HepG2 (cell line): ENCODE results near the gene RHOD. TPM values are rescaled to one million over a fixed set of nuclear protein-coding genes. Genes with fewer than 3 reads are reported as not detected.

Source experiments
- ARID2 ChIP-seq: sonication (generic); formaldehyde crosslinking; IDR thresholded peaks from 2 replicates; pipeline ENCODE4 v1.8.1; 2022; ENCODE audit warnings: mild to moderate bottlenecking, missing genetic modification reagents, borderline replicate concordance
- CEBPZ ChIP-seq: IDR thresholded peaks from 2 replicates; pipeline ENCODE4 v1.6.1; 2012; ENCODE audit warnings: low read length, improper control_type of control experiment
- DPF2 ChIP-seq: sonication (generic); formaldehyde crosslinking; IDR thresholded peaks from 2 replicates; pipeline ENCODE4 v1.4.0; 2020; ENCODE audit warnings: mild to moderate bottlenecking, low read depth, missing genetic modification reagents, borderline replicate concordance
- FOXK1 ChIP-seq: sonication (generic); formaldehyde crosslinking; IDR thresholded peaks from 2 replicates; pipeline ENCODE4 v1.4.0; 2020; ENCODE audit warnings: low read depth, missing genetic modification reagents, borderline replicate concordance
- FOXM1 ChIP-seq: sonication (generic); formaldehyde crosslinking; IDR thresholded peaks from 2 replicates; pipeline ENCODE4 v1.5.0; 2020; ENCODE audit warnings: missing genetic modification reagents
- KMT2B ChIP-seq: IDR thresholded peaks from 2 replicates; pipeline ENCODE4 v1.6.1; 2016; ENCODE audit warnings: missing genetic modification reagents, missing compliant biosample characterization
- MAX ChIP-seq: IDR thresholded peaks from 2 replicates; pipeline ENCODE4 v1.6.1; 2012; ENCODE audit warnings: inconsistent platforms
- NR2C2 ChIP-seq: sonication (generic); formaldehyde crosslinking; IDR thresholded peaks from 2 replicates; pipeline ENCODE4 v1.4.0; 2020; ENCODE audit warnings: missing genetic modification reagents, mild to moderate bottlenecking, moderate library complexity, borderline replicate concordance
- PAXIP1 ChIP-seq: sonication (generic); formaldehyde crosslinking; conservative IDR thresholded peaks from 2 replicates; pipeline ENCODE4 v1.4.0; 2020; ENCODE audit warnings: mild to moderate bottlenecking, missing genetic modification reagents, moderate library complexity
- PLRG1 ChIP-seq: fragments of 450-650 bp; conservative IDR thresholded peaks from 2 replicates; pipeline ENCODE4 v1.6.1; 2016
- SAP130 ChIP-seq: IDR thresholded peaks from 2 replicates; pipeline ENCODE4 v1.6.1; 2016; ENCODE audit warnings: low read depth
- TCF7 ChIP-seq: sonication (generic); IDR thresholded peaks from 2 replicates; pipeline ENCODE4 v1.6.1; 2016; ENCODE audit warnings: antibody characterized with exemption, low read depth
- THAP7 ChIP-seq: sonication (generic); formaldehyde crosslinking; IDR thresholded peaks from 2 replicates; pipeline ENCODE4 v1.8.1; 2023; ENCODE audit warnings: mild to moderate bottlenecking, missing genetic modification reagents
- THRA ChIP-seq: sonication (generic); formaldehyde crosslinking; IDR thresholded peaks from 2 replicates; pipeline ENCODE4 v1.4.0; 2020; ENCODE audit warnings: missing genetic modification reagents, borderline replicate concordance
- ZFP36 ChIP-seq: fragments of 150-350 bp; IDR thresholded peaks from 2 replicates; pipeline ENCODE4 v1.6.1; 2018; ENCODE audit warnings: borderline replicate concordance, low read length, low read depth; ENCODE audit not compliant: partially characterized antibody
- ZMAT5 ChIP-seq: sonication (generic); formaldehyde crosslinking; IDR thresholded peaks from 2 replicates; pipeline ENCODE4 v1.5.0; 2020; ENCODE audit warnings: mild to moderate bottlenecking, low read depth, missing genetic modification reagents, borderline replicate concordance
- ZNF12 ChIP-seq: sonication (generic); formaldehyde crosslinking; IDR thresholded peaks from 2 replicates; pipeline ENCODE4 v1.5.0; 2020; ENCODE audit warnings: missing genetic modification reagents
- ZNF670 ChIP-seq: sonication (generic); formaldehyde crosslinking; IDR thresholded peaks from 2 replicates; pipeline ENCODE4 v1.8.0; 2022; ENCODE audit warnings: mild to moderate bottlenecking, missing genetic modification reagents, borderline replicate concordance
- ZNF773 ChIP-seq: sonication (generic); formaldehyde crosslinking; IDR thresholded peaks from 2 replicates; pipeline ENCODE4 v1.4.0; 2020; ENCODE audit warnings: missing genetic modification reagents, borderline replicate concordance
- polyA plus RNA-seq, 8 experiments: library from polyadenylated mRNA; depleted of rRNA in 3 of 8; stranded (reverse) in 7 of 8; unstranded in 1 of 8; fragments of >200 nt; fragmentation: Illumina TruSeq in 4 of 8; extraction: Trizol in 4 of 8; gene quantifications; 2 replicates each; pipeline versions ENCODE4 v1.2.1 to v1.2.3, GENCODE V29; 2011 to 2016; ENCODE audit warnings: low read depth in 4 of 8, missing spikeins in 1 of 8, mixed read lengths in 1 of 8; ENCODE audit not compliant: insufficient read depth in 1 of 8
- total RNA-seq, 5 experiments: library from RNA; depleted of rRNA; stranded (reverse); fragments of >200 nt; fragmentation: Illumina TruSeq; extraction: Trizol; gene quantifications; 2 replicates each; pipeline ENCODE4 v1.2.3, GENCODE V29; 2016; ENCODE audit warnings: low read depth in 1 of 5

The RHOD gene
- total and polyA plus RNA-seq, 2 of the 13 experiments (the other 11 are each of a cell fraction or from before 2014, with no cell fraction given): 0.27 to 0.98 TPM

GRCh38 chr11:67054836-67055523 is 1.7 kb upstream of the RHOD start (continued):
- no peak for TF ChIP-seq PLRG1
- TF ChIP-seq ZFP36: no peak
- no peak for TF ChIP-seq TCF7
- 0 out of 2 replicates have a peak, but pooled peaks have one; percentile 46 for TF ChIP-seq THRA (CRISPR knock-in tag)
- TF ChIP-seq ARID2: no peak
- no peak for TF ChIP-seq KMT2B (CRISPR knock-in tag)
- TF ChIP-seq ZNF670: no peak
- peak; percentile 92 for TF ChIP-seq MAX
- no peak for TF ChIP-seq THAP7 (CRISPR knock-in tag)
- TF ChIP-seq FOXK1: peak; percentile 89
- TF ChIP-seq NR2C2 (CRISPR knock-in tag): no peak
- peak; percentile 20; the same call in 1 of the 2 replicates for TF ChIP-seq ZNF12 (CRISPR knock-in tag)
- no peak for TF ChIP-seq DPF2 (CRISPR knock-in tag)
- peak; percentile 68 for TF ChIP-seq PAXIP1 (CRISPR knock-in tag)
- peak; percentile 99 for TF ChIP-seq SAP130 (CRISPR knock-in tag)
- no peak for TF ChIP-seq ZMAT5
- no peak for TF ChIP-seq ZNF773 (CRISPR knock-in tag)
- TF ChIP-seq FOXM1 (CRISPR knock-in tag): no peak
- no peak for TF ChIP-seq CEBPZ
